ENCODE data around the gene CALML6. TPM values are rescaled to one million over a fixed set of nuclear protein-coding genes. Genes with fewer than 3 reads are reported as not detected.
A peak's percentile ranks its signal among the peaks of the same experiment; 100 is the strongest.

Gene CALML6
- total RNA-seq, 1 donor from 2014 or later = 2.3 TPM

DNA sequence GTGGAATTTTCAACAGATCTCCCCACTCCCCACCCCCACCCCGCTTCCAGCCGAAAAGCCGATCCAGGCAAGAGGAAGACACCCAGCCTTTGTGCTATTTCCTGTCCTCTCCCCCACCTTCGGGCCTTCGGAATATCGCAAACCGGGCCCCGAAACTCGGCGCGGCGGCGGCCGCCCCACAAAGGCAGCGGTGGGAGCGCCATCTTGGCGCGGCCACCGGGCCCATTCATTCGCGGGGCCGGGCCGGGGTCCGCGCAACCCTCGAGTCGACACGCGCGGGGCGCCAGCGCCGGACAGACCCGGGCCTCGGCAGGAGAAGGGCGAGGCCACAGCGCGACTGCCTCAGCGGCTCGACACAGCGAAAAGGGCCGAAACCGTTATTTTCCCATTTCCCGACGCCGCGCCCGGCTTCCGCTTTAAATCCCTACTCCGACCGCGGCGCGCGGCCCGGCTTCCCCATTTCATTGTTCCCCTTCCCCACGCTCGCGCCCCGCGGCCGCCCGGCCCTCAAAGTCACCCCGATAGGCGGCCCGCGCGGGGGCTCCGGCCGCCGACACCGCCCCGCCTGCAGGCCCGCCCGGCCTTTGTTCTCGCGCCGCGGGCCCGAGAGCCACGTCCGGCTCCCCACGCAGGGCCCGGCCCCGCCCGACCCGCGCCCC lies 25.1 kb upstream of the CALML6 start:
- peak overlapping the region; percentile 85 for H3K4me3 Mint-ChIP-seq (ENCODE audit: unreplicated experiment)
- DNase-seq (ENCODE audit: low spot score) = no peak
- no peaks in the 10 kb centered on the region for H3K9me3 Mint-ChIP-seq (ENCODE audit: low read depth)
- H3K27ac Mint-ChIP-seq (ENCODE audit: unreplicated experiment) = peak overlapping the region; percentile 88
- H3K36me3 Mint-ChIP-seq (ENCODE audit: low read depth) = no peaks in the 10 kb centered on the region
- TF ChIP-seq CTCF (IDR thresholded peaks at IDR 0.05) = no peak
- H3K4me1 Mint-ChIP-seq (ENCODE audit: low read depth) = peaks cover 47% of the 10 kb centered on the region
- no peaks in the 10 kb centered on the region for H3K27me3 Mint-ChIP-seq (ENCODE audit: low read depth)

DNA sequence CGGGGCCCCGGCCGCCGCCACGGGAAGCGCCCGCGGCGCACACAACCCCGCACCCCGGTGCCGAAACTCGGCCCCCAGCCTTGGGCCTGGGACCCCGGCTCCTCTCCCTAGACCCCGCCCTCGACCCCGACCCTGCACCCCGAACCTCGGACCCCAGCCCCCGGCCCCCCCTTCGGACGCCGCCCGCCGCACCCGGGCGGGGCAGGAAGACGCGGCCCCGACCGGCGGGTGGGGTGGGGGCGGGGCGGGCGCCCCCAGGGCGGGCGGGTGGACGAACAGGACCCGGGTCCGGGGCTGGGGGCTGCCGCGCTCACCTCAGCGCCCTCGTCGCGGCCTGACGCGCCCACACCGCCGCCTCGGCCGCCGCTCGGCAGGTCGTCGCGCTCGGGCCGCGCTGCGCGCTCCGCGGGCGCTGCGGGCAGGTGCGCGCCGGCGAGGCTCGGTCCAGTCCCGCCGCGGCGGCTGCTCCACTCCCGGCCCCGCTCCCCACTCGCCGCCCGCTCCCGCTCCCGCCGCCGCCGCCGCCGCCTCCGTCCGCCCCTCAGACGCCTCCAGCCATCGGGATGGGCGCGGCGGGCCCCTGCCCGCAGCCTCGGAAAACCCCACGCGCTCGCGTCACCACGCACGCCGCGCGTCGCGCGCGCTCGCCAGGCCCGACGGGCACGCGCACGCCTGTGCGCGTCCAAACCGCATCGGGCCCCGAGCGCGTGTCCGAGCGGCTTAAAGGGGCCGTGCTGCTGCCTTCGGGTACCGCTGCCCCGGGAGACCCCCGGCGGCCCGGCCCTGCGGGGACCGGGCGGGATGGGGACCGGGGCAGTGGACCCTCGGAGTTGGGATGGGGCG lies 24.3 kb upstream of the CALML6 start, which contains the start of gene GNB1:
GNB1 (minus strand) TSS at position 582 of the 843 bp plus-strand sequence. CDS start 65,634 bp downstream, outside the sequence.
- Mint-ChIP-seq H3K27ac (ENCODE audit: unreplicated experiment) (peak within 1 kb of the TSS; percentile 86), H3K9me3 (ENCODE audit: low read depth) (no peaks in the 10 kb centered on the region), H3K27me3 (ENCODE audit: low read depth) (no peaks in the 10 kb centered on the region), H3K36me3 (ENCODE audit: low read depth) (no peaks in the 10 kb centered on the region), H3K4me3 (ENCODE audit: unreplicated experiment) (peak within 1 kb of the TSS; percentile 85), H3K4me1 (ENCODE audit: low read depth) (peaks cover 49% of the 10 kb centered on the region)
- DNase-seq (ENCODE audit: low spot score) = peak; percentile 94
- TF ChIP-seq CTCF (IDR thresholded peaks at IDR 0.05) = no peak

DNA sequence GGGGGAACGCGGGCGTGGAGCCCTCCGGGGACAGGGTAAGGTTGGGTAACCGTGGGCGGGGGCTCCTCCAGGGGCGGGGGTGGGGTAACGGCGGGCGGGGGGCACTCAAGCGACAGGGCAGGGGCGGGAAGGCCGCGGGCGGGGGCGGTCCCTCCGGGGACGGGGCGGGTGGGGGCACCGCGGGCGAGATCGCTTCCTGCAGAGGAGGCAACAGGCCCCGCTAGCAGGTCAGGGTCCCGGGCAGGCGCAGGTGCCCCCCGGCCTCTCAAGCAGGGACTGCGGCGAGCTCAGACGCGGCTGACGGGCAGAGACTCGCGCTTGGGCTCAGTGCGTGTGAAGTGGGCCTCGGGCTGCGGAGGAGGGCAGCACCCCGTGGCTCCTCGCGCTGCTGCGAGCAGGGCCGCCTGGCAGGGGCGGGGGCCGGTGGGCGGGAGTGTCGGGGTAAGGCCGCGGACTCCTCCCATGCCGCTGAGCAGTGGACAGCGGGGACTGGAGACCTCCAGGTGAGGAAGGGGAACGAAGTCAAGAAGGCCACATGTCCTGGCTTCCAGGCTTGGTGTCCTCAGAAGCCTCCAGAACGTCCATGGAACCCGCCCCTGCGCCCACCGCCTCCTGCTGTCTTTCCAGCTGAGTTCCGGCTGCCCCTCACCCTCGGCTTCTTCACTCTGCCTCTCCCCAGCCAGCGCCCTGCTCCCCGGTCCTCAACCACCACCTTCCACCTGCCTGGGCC lies 23.5 kb upstream of the CALML6 start:
- DNase-seq (ENCODE audit: low spot score) = peak; percentile 93
- no peaks in the 10 kb centered on the region for H3K36me3 Mint-ChIP-seq (ENCODE audit: low read depth)

DNA sequence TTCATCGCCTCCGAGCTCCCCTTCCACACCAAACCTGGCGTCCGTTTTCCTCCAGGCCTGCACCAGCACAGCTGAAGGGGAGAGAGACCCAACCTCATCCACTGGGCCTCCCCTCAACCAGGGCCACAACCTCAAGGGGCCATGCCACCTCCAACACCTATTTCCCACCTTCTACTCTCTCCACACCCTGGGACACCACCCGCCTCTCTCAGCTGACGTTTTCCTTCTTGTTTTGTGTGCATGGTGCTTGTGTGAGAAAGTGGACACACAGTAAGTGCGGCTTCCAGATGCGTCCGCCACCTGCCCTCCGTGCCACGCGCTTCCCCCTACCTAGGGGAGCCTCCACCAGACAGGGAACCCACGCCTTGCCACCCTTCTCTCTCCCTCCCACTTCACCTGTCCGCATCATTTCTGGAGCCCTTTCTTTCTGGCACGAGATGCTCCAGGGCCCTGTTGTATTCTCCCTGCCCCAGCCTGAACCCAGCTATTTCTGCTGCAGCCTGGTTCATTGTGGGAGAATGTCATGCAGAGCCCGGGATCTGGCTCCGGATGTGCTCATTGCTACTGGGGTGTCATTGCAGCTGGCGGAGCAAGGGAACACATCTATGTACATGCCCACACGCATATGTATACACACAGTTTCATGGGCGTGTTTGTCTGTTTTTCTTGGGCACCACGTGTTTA lies 22.8 kb upstream of the CALML6 start:
- no peaks in the 10 kb centered on the region for H3K9me3 Mint-ChIP-seq (ENCODE audit: low read depth)
- DNase-seq (ENCODE audit: low spot score) = no peak
- H3K27ac Mint-ChIP-seq (ENCODE audit: unreplicated experiment) = peak overlapping the region; percentile 86
- peaks cover 40% of the 10 kb centered on the region for H3K4me1 Mint-ChIP-seq (ENCODE audit: low read depth)
- H3K4me3 Mint-ChIP-seq (ENCODE audit: unreplicated experiment) = peak overlapping the region; percentile 73
- H3K27me3 Mint-ChIP-seq (ENCODE audit: low read depth) = no peaks in the 10 kb centered on the region
- H3K36me3 Mint-ChIP-seq (ENCODE audit: low read depth) = no peaks in the 10 kb centered on the region
- no peak for TF ChIP-seq CTCF (IDR thresholded peaks at IDR 0.05)

More for the DNA sequence above, 23.5 kb upstream of the CALML6 start:
- H3K27me3 Mint-ChIP-seq (ENCODE audit: low read depth) = no peaks in the 10 kb centered on the region
- H3K4me3 Mint-ChIP-seq (ENCODE audit: unreplicated experiment) = peak overlapping the region; percentile 73
- no peaks in the 10 kb centered on the region for H3K9me3 Mint-ChIP-seq (ENCODE audit: low read depth)
- peaks cover 43% of the 10 kb centered on the region for H3K4me1 Mint-ChIP-seq (ENCODE audit: low read depth)
- peak; percentile 20 for TF ChIP-seq CTCF (IDR thresholded peaks at IDR 0.05)
- H3K27ac Mint-ChIP-seq (ENCODE audit: unreplicated experiment) = peak overlapping the region; percentile 86

All from chondrocyte (in vitro differentiated cells).